Aorta (tissue), 5 donors: ENCODE results near the gene ECSCR. TPM values are rescaled to one million over a fixed set of nuclear protein-coding genes. Genes with fewer than 3 reads are reported as not detected.
A peak's percentile ranks its signal among the peaks of the same experiment; 100 is the strongest.

Source experiments
- ATAC-seq: fragments of 200-7000 bp; cut with Tn5 transposase; one replicate; pipeline ENCODE4 v1.9.1; 2022; ENCODE audit warnings: moderate library complexity; ENCODE audit not compliant: low FRiP score
- DNase-seq, 2 donors: peaks; one replicate each; pipeline ENCODE4 v3.0.0-alpha.2; 2020
- H3K27ac ChIP-seq, 2 donors: one replicate each; pipeline ENCODE4 v1.5.1; 2013; ENCODE audit warnings: low read length in 2 of 2, mild to moderate bottlenecking in 2 of 2, moderate library complexity in 2 of 2, control low read depth in 1 of 2, inconsistent platforms in 1 of 2, low read depth in 1 of 2
- H3K27me3 ChIP-seq, 2 donors: one replicate each; pipeline ENCODE4 v1.6.1; 2013; ENCODE audit warnings: control low read depth in 1 of 2, low read length in 1 of 2, mild to moderate bottlenecking in 1 of 2, moderate library complexity in 1 of 2; ENCODE audit not compliant: insufficient read depth in 2 of 2, control insufficient read depth in 1 of 2
- H3K36me3 ChIP-seq, 2 donors: one replicate each; pipeline ENCODE4 v1.6.1; 2013; ENCODE audit warnings: control low read depth in 1 of 2, low read length in 1 of 2, mild to moderate bottlenecking in 1 of 2; ENCODE audit not compliant: insufficient read depth in 2 of 2, control insufficient read depth in 1 of 2
- H3K4me1 ChIP-seq, 2 donors: one replicate each; pipeline ENCODE4 v1.6.1; 2013; ENCODE audit warnings: low read length in 2 of 2, control low read depth in 1 of 2, mild to moderate bottlenecking in 1 of 2, moderate library complexity in 1 of 2; ENCODE audit not compliant: insufficient read depth in 2 of 2, control insufficient read depth in 1 of 2
- H3K4me3 ChIP-seq, 2 donors: one replicate each; pipeline ENCODE4 v1.5.1; 2013; ENCODE audit warnings: low read length in 2 of 2, control low read depth in 1 of 2, mild to moderate bottlenecking in 1 of 2
- H3K9me3 ChIP-seq: one replicate; pipeline ENCODE4 v1.6.1; 2013; ENCODE audit warnings: mild to moderate bottlenecking, low read length; ENCODE audit not compliant: control insufficient read depth
- WGBS, 2 donors: extraction: QIAGEN DNeasy Blood & Tissue Kit; methylation state at CpG; one replicate each; pipeline ENCODE4 v1.1.7; 2013; 5-methylcytosine and 5-hydroxymethylcytosine counted together
- intact Hi-C, 2 donors: fragments of 100-400 bp; cut with DNase I; formaldehyde crosslinking; loops; one replicate each; pipeline versions ENCODE4 v1.14.2 to v1.15.0; 2022
- polyA plus RNA-seq, 2 donors: library from polyadenylated mRNA; stranded (reverse); fragments of 200-250 nt; gene quantifications; one replicate each; pipeline ENCODE4 v1.2.3, GENCODE V29; 2013
- total RNA-seq, 2 donors: library from RNA; stranded (reverse); fragmentation: NEBNext Ultra II Directional; extraction: Animal tissue kit (Norgen Biotek cat#: 25700); gene quantifications; one replicate each; pipeline ENCODE4 v1.2.1, GENCODE V29; 2021
- donor health status: healthy with polysubstance abuse.
- donor health status: Bipolar disorder and iron deficiency.
- donor health status: DM: no; HTN: no; CAD: no.
- donor health status: DM: no; HTN: no; CAD: no.
- donor health status: DM: yes; HTN: yes; CAD: no.

The ECSCR gene
- total and polyA plus RNA-seq, 4 donors: 6.1 to 51.3 (median 22.4) TPM

- Histone ChIP-seq H3K9me3 (no peaks in the 10 kb centered on the region), H3K27me3 (no peaks in the 10 kb centered on the region), H3K4me3 (no peak overlapping the region), H3K4me1 (no peaks in the 10 kb centered on the region), H3K36me3 (no peaks in the 10 kb centered on the region), H3K27ac (no peak overlapping the region)
- WGBS, 2 donors: 51 to 52% methylated on average over 2 of the region's 2 CpGs
- ATAC-seq (no peak), DNase-seq (no peak)
- intact Hi-C loops: no loop called here
Measured at GRCh38 chr5:139406963-139407362, 55.6 kb downstream of the ECSCR start.

GRCh38 chr5:139404484-139404840 is 58.1 kb downstream of the ECSCR start:
- 50 to 55% methylated on average over 5 of the region's 5 CpGs for WGBS, 2 donors
- DNase-seq (no peak), ATAC-seq (no peak)
- H3K9me3 ChIP-seq: no peaks in the 10 kb centered on the region
- peak overlapping the region in 1 of 2 donors; percentile 42 for H3K27ac ChIP-seq
- intact Hi-C loops: no loop called here
- no peaks in the 10 kb centered on the region for H3K36me3 ChIP-seq
- no peaks in the 10 kb centered on the region for H3K4me1 ChIP-seq
- no peaks in the 10 kb centered on the region for H3K27me3 ChIP-seq
- H3K4me3 ChIP-seq: no peak overlapping the region

- intact Hi-C loops: no loop called here
- Histone ChIP-seq H3K4me1 (no peaks in the 10 kb centered on the region), H3K4me3 (peak within 1 kb of the TSS; percentile 10 to 38), H3K27ac (peak within 1 kb of the TSS; percentile 32 to 82), H3K36me3 (no peaks in the 10 kb centered on the region), H3K9me3 (no peaks in the 10 kb centered on the region), H3K27me3 (no peaks in the 10 kb centered on the region)
- DNase-seq: peak; percentile 99
- 0 to 1% methylated on average over 39 to 41 of the region's 41 CpGs for WGBS, 2 donors
- peak; percentile 97 for ATAC-seq
Measured at GRCh38 chr5:139403787-139404483, 58.6 kb downstream of the ECSCR start, which contains the start of gene SPATA24. SPATA24 (minus strand) TSS chr5:139404089; CDS start chr5:139404060, 29 bp downstream.

- H3K36me3 ChIP-seq: no peaks in the 10 kb centered on the region
- DNase-seq (no peak), ATAC-seq (peak; percentile 12)
- H3K27ac ChIP-seq: peak overlapping the region in 1 of 2 donors; percentile 81
- 17 to 22% methylated on average over 7 of the region's 7 CpGs for WGBS, 2 donors
- peak overlapping the region; percentile 10 to 38 for H3K4me3 ChIP-seq
- H3K4me1 ChIP-seq: no peaks in the 10 kb centered on the region
- H3K9me3 ChIP-seq: no peaks in the 10 kb centered on the region
- no peaks in the 10 kb centered on the region for H3K27me3 ChIP-seq
- intact Hi-C loops: no loop called here
Measured at GRCh38 chr5:139403418-139403786, 59.1 kb downstream of the ECSCR start.

- Histone ChIP-seq H3K4me3 (no peak overlapping the region), H3K36me3 (no peaks in the 10 kb centered on the region), H3K27me3 (no peaks in the 10 kb centered on the region), H3K27ac (no peak overlapping the region), H3K4me1 (no peaks in the 10 kb centered on the region), H3K9me3 (no peaks in the 10 kb centered on the region)
- DNase-seq (peak in 1 of 2 donors; percentile 41), ATAC-seq (no peak)
- 84 to 87% methylated on average over 7 of the region's 7 CpGs for WGBS, 2 donors
- intact Hi-C loops: no loop called here
Measured at GRCh38 chr5:139402561-139403158, 59.9 kb downstream of the ECSCR start.

GRCh38 chr5:139401546-139401945 is 61.0 kb downstream of the ECSCR start:
- Histone ChIP-seq H3K4me3 (no peak overlapping the region), H3K27me3 (no peaks in the 10 kb centered on the region), H3K4me1 (no peaks in the 10 kb centered on the region), H3K36me3 (no peaks in the 10 kb centered on the region), H3K27ac (no peak overlapping the region), H3K9me3 (no peaks in the 10 kb centered on the region)
- ATAC-seq (no peak), DNase-seq (peak; percentile 20 to 42)
- intact Hi-C loops: no loop called here
- 94 to 96% methylated on average over 10 of the region's 10 CpGs for WGBS, 2 donors

GRCh38 chr5:139399501-139400121 is 62.9 kb downstream of the ECSCR start:
- Histone ChIP-seq H3K9me3 (no peaks in the 10 kb centered on the region), H3K27me3 (no peaks in the 10 kb centered on the region), H3K27ac (no peak overlapping the region), H3K36me3 (no peaks in the 10 kb centered on the region), H3K4me1 (no peaks in the 10 kb centered on the region), H3K4me3 (no peak overlapping the region)
- peak in 1 of 2 donors; percentile 19 for DNase-seq
- intact Hi-C loops: no loop called here
- 91 to 93% methylated on average over 6 of the region's 6 CpGs for WGBS, 2 donors
- no peak for ATAC-seq
